NCI-H510A treated with DMSO at 0.1 percent for 48 hours (cell line): Measurements from ENCODE around the gene PCGF1.
"Not testable (repeated sequence)": the region's sequence is repeated elsewhere in the genome, so short reads cannot be mapped to it uniquely, and the experiment has no call there.

Source experiments
- DNase-seq: peaks from one replicate; lab custom pipeline; 2025; lab: John Stamatoyannopoulos, UW

Gene PCGF1

GRCh38 chr2:74472086-74472944, 35.2 kb downstream of the PCGF1 start, which contains the start of gene MRPL53:
MRPL53 (minus strand) TSS chr2:74472680; CDS start chr2:74472660, 20 bp downstream.
- peak; percentile 93 for DNase-seq

- DNase-seq: no peak
Observed at GRCh38 chr2:74471332-74472065, 36.0 kb downstream of the PCGF1 start.

GRCh38 chr2:74470742-74471141, 36.8 kb downstream of the PCGF1 start:
- not testable (repeated sequence) for DNase-seq

GRCh38 chr2:74464406-74464805, 43.1 kb downstream of the PCGF1 start:
- no peak for DNase-seq

- DNase-seq: no peak
Observed at GRCh38 chr2:74462786-74463105, 44.7 kb downstream of the PCGF1 start.

GRCh38 chr2:74462054-74462785, 45.3 kb downstream of the PCGF1 start:
- DNase-seq: no peak

- DNase-seq: no peak
Observed at GRCh38 chr2:74461187-74462053, 46.1 kb downstream of the PCGF1 start.

GRCh38 chr2:74460187-74460586, 47.3 kb downstream of the PCGF1 start:
- DNase-seq: not testable (repeated sequence)

GRCh38 chr2:74459503-74460118, 47.9 kb downstream of the PCGF1 start:
- DNase-seq: not testable (repeated sequence)

GRCh38 chr2:74458938-74459363, 48.5 kb downstream of the PCGF1 start:
- no peak for DNase-seq

- DNase-seq: peak; percentile 99
Observed at GRCh38 chr2:74458132-74458937, 49.2 kb downstream of the PCGF1 start, which contains the start of gene WBP1. WBP1 (plus strand) TSS chr2:74458438; CDS start chr2:74458603, 165 bp downstream.

GRCh38 chr2:74457549-74458131, 49.9 kb downstream of the PCGF1 start:
- no peak for DNase-seq

GRCh38 chr2:74457129-74457548, 50.4 kb downstream of the PCGF1 start:
- DNase-seq: peak; percentile 72
